ENCODE data around the gene ABCC10.
"Not testable (repeated sequence)": the region's sequence is repeated elsewhere in the genome, so short reads cannot be mapped to it uniquely, and the experiment has no call there.

The ABCC10 gene

GRCh38 chr6:43408259-43408658 is 19.1 kb upstream of the ABCC10 start:
- ATAC-seq, result no peak

GRCh38 chr6:43410776-43411175 is 16.6 kb upstream of the ABCC10 start:
- not testable (repeated sequence) for ATAC-seq

GRCh38 chr6:43412541-43412940 is 14.8 kb upstream of the ABCC10 start:
- no peak for ATAC-seq

GRCh38 chr6:43413002-43413401 is 14.3 kb upstream of the ABCC10 start:
- ATAC-seq, result no peak

GRCh38 chr6:43415275-43415674 is 12.1 kb upstream of the ABCC10 start:
- not testable (repeated sequence) for ATAC-seq

GRCh38 chr6:43416935-43417334 is 10.4 kb upstream of the ABCC10 start:
- ATAC-seq, result no peak

GRCh38 chr6:43420012-43420709 is 7.2 kb upstream of the ABCC10 start:
- no peak for ATAC-seq

GRCh38 chr6:43421831-43422230 is 5.5 kb upstream of the ABCC10 start:
- no peak for ATAC-seq

- not testable (repeated sequence) for ATAC-seq
Measured at GRCh38 chr6:43425083-43425482, 2.3 kb upstream of the ABCC10 start.

GRCh38 chr6:43426928-43427405 is 374 bp upstream of the ABCC10 start:
- ATAC-seq, result no peak

- no peak for ATAC-seq
Measured at GRCh38 chr6:43428112-43428570, 800 bp downstream of the ABCC10 start.

GRCh38 chr6:43428874-43429273 is 1.5 kb downstream of the ABCC10 start:
- ATAC-seq, result no peak

- no peak for ATAC-seq
Measured at GRCh38 chr6:43432009-43432945, 4.9 kb downstream of the ABCC10 start.

- ATAC-seq, result no peak
Measured at GRCh38 chr6:43433148-43433547, 5.8 kb downstream of the ABCC10 start.

- no peak for ATAC-seq
Measured at GRCh38 chr6:43434001-43434840, 6.9 kb downstream of the ABCC10 start.

GRCh38 chr6:43434943-43435342 is 7.6 kb downstream of the ABCC10 start:
- ATAC-seq, result no peak

GRCh38 chr6:43435682-43436437 is 8.5 kb downstream of the ABCC10 start:
- ATAC-seq, result no peak

- ATAC-seq, result peak in 1 of 2 donors; percentile 41
Measured at GRCh38 chr6:43436577-43437282, 9.4 kb downstream of the ABCC10 start.

- ATAC-seq, result no peak
Measured at GRCh38 chr6:43437700-43438099, 10.4 kb downstream of the ABCC10 start.

- no peak for ATAC-seq
Measured at GRCh38 chr6:43442935-43443334, 15.6 kb downstream of the ABCC10 start.

- ATAC-seq, result no peak
Measured at GRCh38 chr6:43444036-43444435, 16.7 kb downstream of the ABCC10 start.

Data from activated CD4-positive, CD25-positive, alpha-beta regulatory T cell treated with anti-CD3 and anti-CD28 coated beads, Interleukin-2, amount 50 U/mL, for 24 hours (primary cell).